Nephron (organoid): ENCODE data around the gene IKBKE.
A peak's percentile ranks its signal among the peaks of the same experiment; 100 is the strongest.
"Not testable (repeated sequence)": the region's sequence is repeated elsewhere in the genome, so short reads cannot be mapped to it uniquely, and the experiment has no call there.

Source experiments
- H3K27ac Mint-ChIP-seq, 3 experiments: 2 replicates each; pipeline ENCODE4 v1.8.0; 2020; ENCODE audit warnings: mixed read lengths in 3 of 3, mild to moderate bottlenecking in 2 of 3, moderate library complexity in 1 of 3
- H3K27me3 Mint-ChIP-seq: 2 replicates; pipeline ENCODE4 v1.8.0; 2021; ENCODE audit warnings: low read depth, mild to moderate bottlenecking, moderate library complexity, mixed read lengths
- H3K36me3 Mint-ChIP-seq: 2 replicates; pipeline ENCODE4 v1.8.0; 2020; ENCODE audit warnings: low read depth, mixed read lengths
- H3K4me1 Mint-ChIP-seq: 2 replicates; pipeline ENCODE4 v1.8.0; 2020; ENCODE audit warnings: mixed read lengths
- H3K4me3 Mint-ChIP-seq, 3 experiments: 2 replicates each; pipeline ENCODE4 v1.8.0; 2020; ENCODE audit warnings: mild to moderate bottlenecking in 3 of 3, mixed read lengths in 3 of 3, moderate library complexity in 2 of 3
- H3K9me3 Mint-ChIP-seq: 2 replicates; pipeline ENCODE4 v1.8.0; 2020; ENCODE audit warnings: mixed read lengths
- TF ChIP-seq, protein P1 (sequence below), 3 experiments: fragments of 200-600 bp; sonication (generic); IDR thresholded peaks; one replicate each; pipeline ENCODE4 v1.5.0; 2021; ENCODE audit warnings: antibody characterized with exemption in 3 of 3; ENCODE audit not compliant: unreplicated experiment in 3 of 3

IKBKE gene

GRCh38 chr1:206482611-206483010, 12.3 kb downstream of the IKBKE start:
- H3K4me3 Mint-ChIP-seq = no peak overlapping the region
- H3K36me3 Mint-ChIP-seq = peaks cover 8% of the 10 kb centered on the region
- H3K9me3 Mint-ChIP-seq = no peaks in the 10 kb centered on the region
- H3K4me1 Mint-ChIP-seq = peaks cover 13% of the 10 kb centered on the region
- TF ChIP-seq, protein P1, sequence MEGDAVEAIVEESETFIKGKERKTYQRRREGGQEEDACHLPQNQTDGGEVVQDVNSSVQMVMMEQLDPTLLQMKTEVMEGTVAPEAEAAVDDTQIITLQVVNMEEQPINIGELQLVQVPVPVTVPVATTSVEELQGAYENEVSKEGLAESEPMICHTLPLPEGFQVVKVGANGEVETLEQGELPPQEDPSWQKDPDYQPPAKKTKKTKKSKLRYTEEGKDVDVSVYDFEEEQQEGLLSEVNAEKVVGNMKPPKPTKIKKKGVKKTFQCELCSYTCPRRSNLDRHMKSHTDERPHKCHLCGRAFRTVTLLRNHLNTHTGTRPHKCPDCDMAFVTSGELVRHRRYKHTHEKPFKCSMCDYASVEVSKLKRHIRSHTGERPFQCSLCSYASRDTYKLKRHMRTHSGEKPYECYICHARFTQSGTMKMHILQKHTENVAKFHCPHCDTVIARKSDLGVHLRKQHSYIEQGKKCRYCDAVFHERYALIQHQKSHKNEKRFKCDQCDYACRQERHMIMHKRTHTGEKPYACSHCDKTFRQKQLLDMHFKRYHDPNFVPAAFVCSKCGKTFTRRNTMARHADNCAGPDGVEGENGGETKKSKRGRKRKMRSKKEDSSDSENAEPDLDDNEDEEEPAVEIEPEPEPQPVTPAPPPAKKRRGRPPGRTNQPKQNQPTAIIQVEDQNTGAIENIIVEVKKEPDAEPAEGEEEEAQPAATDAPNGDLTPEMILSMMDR (IDR thresholded peaks at IDR 0.05; ENCODE audit: unreplicated experiment in 3 of 3) = no peak
- no peak overlapping the region for H3K27ac Mint-ChIP-seq
- no peaks in the 10 kb centered on the region for H3K27me3 Mint-ChIP-seq

- peaks cover 13% of the 10 kb centered on the region for H3K4me1 Mint-ChIP-seq
- not testable (repeated sequence) for H3K27ac Mint-ChIP-seq, H3K4me3 Mint-ChIP-seq, H3K36me3 Mint-ChIP-seq, H3K9me3 Mint-ChIP-seq, H3K27me3 Mint-ChIP-seq
Measured at GRCh38 chr1:206483864-206484263, 13.6 kb downstream of the IKBKE start.

DNA sequence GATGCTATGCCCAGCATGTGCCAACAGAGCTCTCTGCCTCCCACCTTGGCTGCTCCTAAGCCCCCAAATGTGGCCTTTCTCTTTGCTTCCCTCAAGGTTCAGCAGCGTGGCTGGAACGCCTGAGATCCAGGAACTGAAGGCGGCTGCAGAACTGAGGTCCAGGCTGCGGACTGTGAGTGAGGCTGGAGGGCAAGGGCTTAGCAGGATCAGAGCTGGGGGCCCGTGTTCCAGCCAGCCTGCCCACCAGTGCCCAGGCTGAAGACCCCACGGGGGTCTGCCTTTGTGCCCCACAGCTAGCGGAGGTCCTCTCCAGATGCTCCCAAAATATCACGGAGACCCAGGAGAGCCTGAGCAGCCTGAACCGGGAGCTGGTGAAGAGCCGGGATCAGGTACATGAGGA, 14.6 kb downstream of the IKBKE start:
- peaks cover 8% of the 10 kb centered on the region for H3K4me1 Mint-ChIP-seq
- peaks cover 3% of the 10 kb centered on the region for H3K36me3 Mint-ChIP-seq
- no peak overlapping the region for H3K4me3 Mint-ChIP-seq
- TF ChIP-seq, protein P1 (IDR thresholded peaks at IDR 0.05; ENCODE audit: unreplicated experiment in 3 of 3) = no peak
- no peaks in the 10 kb centered on the region for H3K27me3 Mint-ChIP-seq
- H3K9me3 Mint-ChIP-seq = no peaks in the 10 kb centered on the region
- no peak overlapping the region for H3K27ac Mint-ChIP-seq

- TF ChIP-seq, protein P1 (IDR thresholded peaks at IDR 0.05; ENCODE audit: unreplicated experiment in 3 of 3) = no peak
- H3K4me1 Mint-ChIP-seq = peaks cover 24% of the 10 kb centered on the region
- no peak overlapping the region for H3K4me3 Mint-ChIP-seq
- H3K27me3 Mint-ChIP-seq = peaks cover 2% of the 10 kb centered on the region
- peak overlapping the region in 1 of 3 experiments; percentile 30 for H3K27ac Mint-ChIP-seq
- H3K9me3 Mint-ChIP-seq = no peaks in the 10 kb centered on the region
- peaks cover 4% of the 10 kb centered on the region for H3K36me3 Mint-ChIP-seq
Measured at GRCh38 chr1:206486995-206487788, 16.9 kb downstream of the IKBKE start.

GRCh38 chr1:206487970-206488369, 17.7 kb downstream of the IKBKE start:
- H3K36me3 Mint-ChIP-seq = peaks cover 7% of the 10 kb centered on the region
- H3K9me3 Mint-ChIP-seq = no peaks in the 10 kb centered on the region
- no peak overlapping the region for H3K4me3 Mint-ChIP-seq
- H3K27ac Mint-ChIP-seq = no peak overlapping the region
- H3K27me3 Mint-ChIP-seq = peaks cover 9% of the 10 kb centered on the region
- peaks cover 24% of the 10 kb centered on the region for H3K4me1 Mint-ChIP-seq
- TF ChIP-seq, protein P1 (IDR thresholded peaks at IDR 0.05; ENCODE audit: unreplicated experiment in 3 of 3) = no peak

- no peaks in the 10 kb centered on the region for H3K9me3 Mint-ChIP-seq
- TF ChIP-seq, protein P1 (IDR thresholded peaks at IDR 0.05; ENCODE audit: unreplicated experiment in 3 of 3) = no peak
- peaks cover 9% of the 10 kb centered on the region for H3K27me3 Mint-ChIP-seq
- peaks cover 4% of the 10 kb centered on the region for H3K36me3 Mint-ChIP-seq
- no peak overlapping the region for H3K27ac Mint-ChIP-seq
- H3K4me3 Mint-ChIP-seq = no peak overlapping the region
- peaks cover 24% of the 10 kb centered on the region for H3K4me1 Mint-ChIP-seq
Measured at GRCh38 chr1:206488466-206488865, 18.2 kb downstream of the IKBKE start.
